DMS153 (cell line): ENCODE data around the gene DZIP1.
A peak's percentile ranks its signal among the peaks of the same experiment; 100 is the strongest.
"Not testable (repeated sequence)": the region's sequence is repeated elsewhere in the genome, so short reads cannot be mapped to it uniquely, and the experiment has no call there.

Source experiments
- DNase-seq: peaks from one replicate; lab custom pipeline; 2025; lab: John Stamatoyannopoulos, UW

The DZIP1 gene, protein sequence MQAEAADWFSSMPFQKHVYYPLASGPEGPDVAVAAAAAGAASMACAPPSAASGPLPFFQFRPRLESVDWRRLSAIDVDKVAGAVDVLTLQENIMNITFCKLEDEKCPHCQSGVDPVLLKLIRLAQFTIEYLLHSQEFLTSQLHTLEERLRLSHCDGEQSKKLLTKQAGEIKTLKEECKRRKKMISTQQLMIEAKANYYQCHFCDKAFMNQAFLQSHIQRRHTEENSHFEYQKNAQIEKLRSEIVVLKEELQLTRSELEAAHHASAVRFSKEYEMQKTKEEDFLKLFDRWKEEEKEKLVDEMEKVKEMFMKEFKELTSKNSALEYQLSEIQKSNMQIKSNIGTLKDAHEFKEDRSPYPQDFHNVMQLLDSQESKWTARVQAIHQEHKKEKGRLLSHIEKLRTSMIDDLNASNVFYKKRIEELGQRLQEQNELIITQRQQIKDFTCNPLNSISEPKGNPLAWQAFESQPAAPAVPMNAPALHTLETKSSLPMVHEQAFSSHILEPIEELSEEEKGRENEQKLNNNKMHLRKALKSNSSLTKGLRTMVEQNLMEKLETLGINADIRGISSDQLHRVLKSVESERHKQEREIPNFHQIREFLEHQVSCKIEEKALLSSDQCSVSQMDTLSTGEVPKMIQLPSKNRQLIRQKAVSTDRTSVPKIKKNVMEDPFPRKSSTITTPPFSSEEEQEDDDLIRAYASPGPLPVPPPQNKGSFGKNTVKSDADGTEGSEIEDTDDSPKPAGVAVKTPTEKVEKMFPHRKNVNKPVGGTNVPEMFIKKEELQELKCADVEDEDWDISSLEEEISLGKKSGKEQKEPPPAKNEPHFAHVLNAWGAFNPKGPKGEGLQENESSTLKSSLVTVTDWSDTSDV

DNA sequence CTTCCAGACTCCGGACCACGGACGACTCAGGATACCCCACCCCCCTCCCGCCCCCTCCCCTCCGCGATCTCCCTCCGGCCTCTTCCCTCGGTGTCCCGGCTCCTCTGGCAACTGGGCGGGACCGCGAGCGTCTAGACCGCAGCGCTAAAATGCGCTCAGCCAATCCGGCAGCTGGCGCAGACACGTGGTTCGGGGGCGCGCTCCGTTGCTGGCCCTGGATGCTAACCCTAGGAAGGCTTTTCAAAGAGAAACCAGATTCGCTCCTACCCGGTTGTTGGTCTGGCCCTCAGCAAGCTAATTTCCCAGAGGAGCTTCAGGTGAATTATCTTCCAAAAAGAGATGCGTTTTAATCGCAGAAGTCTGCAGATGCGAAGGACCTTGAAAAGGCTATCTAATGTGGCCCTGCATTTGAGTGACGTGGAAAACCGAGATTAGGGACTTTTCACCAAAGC, at the start of gene DZIP1:
TSS of gene DZIP1 (minus strand) at position 106 of the 452 bp plus-strand sequence. CDS start 2,677 bp downstream, outside the sequence.
- DNase-seq = peak; percentile 44

DNA sequence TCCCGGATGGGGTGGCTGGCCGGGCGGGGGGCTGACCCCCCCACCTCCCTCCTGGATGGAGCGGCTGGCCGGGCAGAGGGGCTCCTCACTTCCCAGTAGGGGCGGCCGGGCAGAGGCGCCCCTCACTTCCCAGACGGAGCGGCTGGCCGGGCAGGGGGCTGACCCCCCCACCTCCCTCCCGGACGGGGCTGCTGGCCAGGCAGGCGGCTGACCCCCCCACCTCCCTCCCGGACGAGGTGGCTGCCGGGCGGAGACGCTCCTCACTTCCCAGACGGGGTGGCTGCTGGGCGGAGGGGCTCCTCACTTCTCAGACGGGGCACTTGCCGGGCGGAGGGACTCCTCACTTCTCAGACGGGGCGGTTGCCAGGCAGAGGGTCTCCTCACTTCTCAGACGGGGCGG, 46.5 kb upstream of the DZIP1 start:
- not testable (repeated sequence) for DNase-seq

DNA sequence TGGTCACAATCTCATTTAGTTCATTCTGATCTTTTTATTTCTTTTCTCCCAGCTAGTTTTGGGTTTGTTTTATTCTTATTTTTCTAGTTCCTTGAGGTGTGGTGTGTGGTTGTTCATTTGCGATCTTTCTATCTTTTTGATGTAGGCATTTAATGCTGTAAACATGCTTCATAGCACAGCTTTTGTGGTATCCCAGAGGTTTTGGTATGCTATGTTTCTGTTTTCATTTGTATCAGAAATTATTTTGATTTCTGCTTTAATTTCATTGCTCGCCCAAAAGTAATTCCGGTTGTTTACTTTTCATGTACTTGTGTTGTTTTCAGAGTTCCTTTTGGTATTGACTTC, 45.0 kb upstream of the DZIP1 start:
- DNase-seq = no peak

DNA sequence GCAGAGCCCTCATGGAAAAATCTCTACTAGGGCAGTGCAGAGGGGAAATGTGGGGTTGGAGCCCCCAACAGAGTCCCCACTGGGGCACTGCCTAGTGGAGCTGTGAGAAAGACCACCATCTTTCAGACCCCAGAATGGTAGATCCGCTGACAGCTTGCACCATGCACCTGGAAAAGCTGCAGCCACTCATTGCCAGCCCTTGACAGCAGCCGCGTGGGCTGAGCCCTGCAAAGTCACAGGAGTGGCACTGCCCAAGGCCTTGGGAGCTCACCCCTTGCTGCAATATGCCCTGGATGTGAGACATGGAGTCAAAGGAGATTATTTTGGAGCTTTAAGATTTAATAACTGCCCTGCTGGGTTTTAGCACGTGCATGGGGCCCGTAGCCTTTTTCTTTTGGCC, 40.5 kb upstream of the DZIP1 start:
- DNase-seq = not testable (repeated sequence)

DNA sequence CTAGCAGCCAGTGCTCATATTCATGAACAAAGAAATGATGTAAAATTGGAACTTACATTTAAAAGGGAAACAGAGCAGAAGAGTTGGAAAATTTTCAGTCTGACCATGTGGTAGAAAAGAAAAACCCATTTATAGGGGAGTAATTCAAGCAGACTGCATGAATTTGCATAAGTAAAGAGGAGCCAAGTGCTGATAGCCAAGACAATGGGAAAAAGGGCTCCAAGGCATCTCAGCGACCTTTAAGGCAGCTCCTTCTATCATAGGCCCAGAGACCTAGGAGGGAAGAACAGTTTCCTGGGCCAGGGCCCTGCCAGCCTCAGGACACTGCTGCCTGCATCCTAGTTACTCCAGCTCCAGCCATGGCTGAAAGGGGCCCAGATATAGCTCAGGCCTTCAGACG, 39.9 kb upstream of the DZIP1 start:
- no peak for DNase-seq

DNA sequence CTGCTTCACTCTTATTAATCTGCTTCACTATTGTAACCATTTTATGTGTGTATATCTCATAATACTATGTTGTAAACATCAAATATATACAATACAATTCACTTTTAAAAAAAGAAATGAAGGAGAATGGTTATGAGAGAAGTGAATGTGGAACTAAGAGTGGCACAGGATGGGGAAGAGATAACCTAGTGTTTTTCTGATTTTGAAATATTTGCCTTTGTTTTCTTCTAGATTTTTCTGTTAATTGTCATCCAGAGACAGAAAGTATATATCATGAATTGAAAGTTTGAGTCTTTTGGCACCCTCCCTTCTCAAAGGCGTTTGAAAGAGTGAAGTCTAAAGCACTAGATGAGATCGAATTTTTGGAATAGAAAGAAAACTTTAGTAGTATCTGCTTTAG, 35.2 kb upstream of the DZIP1 start:
- no peak for DNase-seq

DNA sequence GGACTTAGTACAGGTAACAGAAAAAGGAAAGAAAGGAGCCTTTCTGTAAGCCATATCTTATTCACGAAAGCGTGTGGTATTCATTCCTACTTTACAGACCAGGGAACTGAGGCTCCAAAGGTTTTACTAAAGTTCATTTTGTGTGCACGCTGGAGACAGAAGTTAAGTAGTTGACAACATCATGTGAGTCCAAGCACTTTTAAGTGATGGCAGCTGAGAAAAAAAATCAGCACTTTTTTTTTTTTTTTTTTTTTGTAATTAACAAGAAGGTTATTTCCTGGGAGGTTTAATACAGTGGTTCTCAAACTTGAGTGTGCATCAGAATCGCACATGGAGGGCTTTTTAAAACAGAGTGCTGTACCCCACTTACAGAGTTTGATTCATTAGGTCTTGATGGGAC, 34.5 kb upstream of the DZIP1 start:
- no peak for DNase-seq

DNA sequence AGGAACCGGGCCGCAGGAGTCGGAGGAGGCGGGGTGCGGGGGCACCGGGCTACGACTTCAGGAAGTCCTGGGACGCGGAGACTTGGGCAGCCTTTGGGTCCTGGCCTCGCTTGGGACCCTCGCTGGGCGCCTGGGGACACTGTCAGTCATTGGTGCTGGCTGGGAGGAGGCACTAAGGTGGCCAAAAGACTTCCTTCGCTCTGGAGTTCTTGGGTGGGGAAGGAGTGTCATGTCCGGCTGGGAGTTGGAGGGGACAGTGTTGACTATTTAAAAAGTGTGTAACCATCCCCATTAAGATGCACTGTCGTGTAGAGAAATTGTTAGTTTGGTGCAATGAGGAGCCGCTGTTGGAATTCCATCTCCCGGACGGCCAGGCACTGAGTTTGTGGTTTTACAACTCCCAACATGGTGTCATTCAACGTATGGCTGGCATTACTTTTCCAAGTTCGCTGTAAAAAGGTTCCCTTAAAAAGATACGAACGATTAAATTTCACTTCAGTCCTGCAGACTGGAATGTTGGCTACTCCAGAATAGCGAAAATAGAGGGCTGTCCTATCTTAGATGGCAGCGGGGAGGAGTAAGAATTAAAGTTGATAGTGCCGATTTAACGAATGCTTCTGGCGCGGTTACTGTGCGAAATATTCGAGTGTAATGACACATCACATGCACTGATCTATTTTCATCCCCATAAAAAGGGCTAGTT, 33.2 kb upstream of the DZIP1 start:
- no peak for DNase-seq

DNA sequence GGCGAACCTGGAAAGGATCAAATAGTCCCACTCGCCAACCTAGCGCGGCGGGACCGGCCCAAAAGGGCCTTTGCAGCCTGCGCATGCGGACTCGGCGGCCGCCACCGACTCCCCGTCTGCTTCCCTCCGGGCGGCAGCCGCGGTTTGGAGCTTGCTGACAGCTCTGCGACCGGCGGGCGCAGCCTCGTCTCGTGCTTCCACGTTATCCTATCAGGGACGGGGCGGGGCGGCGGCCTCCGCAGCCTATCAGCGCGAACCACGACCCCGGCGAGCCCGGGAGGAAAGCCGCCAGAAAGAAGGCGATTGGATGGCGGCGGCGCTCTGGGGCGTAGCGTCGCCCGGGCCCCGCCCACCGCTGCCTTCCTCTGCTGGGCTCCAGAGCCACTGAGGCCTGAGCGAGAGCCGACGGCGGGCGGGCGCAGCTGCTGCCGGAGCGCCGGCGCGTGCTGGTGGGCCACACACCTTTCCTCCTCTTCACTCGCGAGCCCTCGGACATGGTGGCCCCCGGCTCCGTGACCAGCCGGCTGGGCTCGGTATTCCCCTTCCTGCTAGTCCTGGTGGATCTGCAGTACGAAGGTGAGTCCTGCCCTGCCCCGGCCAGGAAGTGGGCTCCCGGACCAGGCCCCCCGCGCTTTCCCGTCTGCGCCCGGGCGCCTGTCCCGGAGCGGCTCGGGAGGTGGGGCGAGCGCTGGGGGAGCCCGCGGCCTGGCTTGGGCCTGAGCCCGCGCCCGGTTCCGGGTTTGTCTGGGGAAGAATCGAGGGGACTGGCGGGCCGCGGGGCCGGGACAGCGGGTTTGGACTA, 32.5 kb upstream of the DZIP1 start, which contains the start of gene DNAJC3:
TSS of gene DNAJC3 (plus strand) at position 378 of the 802 bp plus-strand sequence. CDS start at position 495, 117 bp downstream.
- peak; percentile 96 for DNase-seq

DNA sequence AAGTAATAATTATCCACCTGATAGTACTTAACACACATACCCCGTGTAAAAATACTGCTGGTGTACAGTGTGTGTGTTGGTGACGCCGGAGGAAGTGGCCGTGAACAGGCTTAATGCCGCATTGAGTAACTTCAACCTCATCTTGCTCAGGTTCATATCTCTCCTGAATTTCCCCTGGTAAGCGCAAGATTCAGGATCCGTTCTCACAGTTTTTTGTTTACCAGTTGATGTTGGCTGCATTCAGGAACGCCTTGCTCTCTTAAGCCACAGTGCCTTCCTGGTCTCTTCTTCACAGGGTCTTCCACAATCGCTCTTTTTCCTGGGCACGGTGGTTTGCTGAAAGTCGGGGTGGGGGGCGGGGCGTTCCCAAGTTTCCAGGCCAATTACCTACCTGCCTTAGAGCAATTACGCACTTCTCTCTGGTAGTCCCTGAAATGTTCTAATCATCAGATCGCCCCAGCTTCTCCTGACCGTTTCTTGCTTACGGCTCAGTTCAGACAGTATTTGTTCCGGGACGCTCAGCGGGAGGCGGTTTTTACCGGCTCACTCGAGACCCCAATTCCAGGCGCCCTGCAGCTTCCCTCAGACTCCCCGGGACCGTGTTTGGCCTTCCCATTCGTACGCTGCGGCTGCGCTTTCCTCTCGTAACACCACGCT, 31.7 kb upstream of the DZIP1 start:
- DNase-seq = no peak

DNA sequence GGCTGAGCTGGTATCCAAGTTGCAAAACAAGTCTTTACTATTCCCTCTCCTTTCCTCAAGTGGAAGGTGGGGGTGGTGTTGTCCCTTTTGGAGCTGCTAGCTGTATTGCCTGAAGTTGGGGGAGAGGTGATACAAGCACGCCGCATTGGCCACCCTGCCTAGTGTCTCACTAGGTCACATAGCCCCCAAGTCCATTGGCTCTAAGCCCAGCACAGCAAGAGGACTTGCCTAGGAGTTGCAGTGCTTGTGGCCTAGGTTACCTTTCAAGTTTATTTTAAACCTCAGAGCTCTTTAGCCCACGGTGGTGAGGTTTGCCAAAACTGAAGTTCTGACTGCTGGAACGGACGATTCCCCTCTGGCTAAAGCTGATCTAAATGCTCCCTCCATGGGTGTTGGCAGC, 27.1 kb upstream of the DZIP1 start:
- DNase-seq = no peak

DNA sequence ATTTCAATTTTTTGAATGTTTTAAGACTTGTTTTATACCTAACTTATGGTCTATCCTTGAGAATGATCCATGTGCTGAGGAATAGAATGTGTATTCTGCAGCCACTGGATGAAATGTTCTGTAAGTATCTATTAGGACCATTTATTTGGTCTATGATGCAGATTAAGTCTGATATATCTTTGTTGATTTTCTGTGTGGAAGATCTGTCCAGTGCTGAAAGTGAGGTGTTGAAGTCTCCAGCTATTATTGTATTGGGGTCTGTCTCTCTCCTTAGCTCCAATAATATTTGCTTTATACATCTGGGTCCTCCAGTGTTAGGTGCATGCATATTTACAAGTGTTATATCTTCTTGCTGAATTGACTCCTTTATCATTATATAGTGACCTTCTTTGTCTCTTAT, 22.7 kb upstream of the DZIP1 start:
- DNase-seq = not testable (repeated sequence)

DNA sequence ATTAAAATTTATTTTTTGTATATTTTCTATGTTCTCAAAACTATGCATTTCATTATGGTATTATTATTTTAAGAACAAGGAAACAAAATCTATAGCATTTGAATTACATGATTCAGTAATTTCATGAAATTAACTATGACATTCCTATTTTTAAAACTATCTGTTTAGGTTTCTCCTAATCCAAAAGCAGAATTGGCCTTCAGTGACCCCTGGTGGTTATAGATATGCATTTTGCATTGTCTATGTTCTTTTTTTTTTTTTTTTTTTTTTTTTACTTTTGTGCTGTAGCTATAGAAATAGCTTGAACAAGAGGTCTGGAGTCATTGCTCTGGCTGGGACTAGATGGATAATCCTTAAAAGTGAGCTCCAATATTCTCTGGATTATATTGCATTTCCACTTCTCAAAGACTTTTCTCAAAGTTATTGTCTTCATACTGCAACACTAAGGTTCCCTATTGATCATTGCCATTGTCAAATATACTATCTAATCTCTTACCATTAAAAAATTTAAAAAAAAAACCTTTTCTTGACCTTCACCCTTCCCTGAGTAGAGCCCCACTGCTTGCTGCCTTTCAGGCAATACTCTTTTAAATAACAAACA, 16.6 kb upstream of the DZIP1 start:
- peak; percentile 15 for DNase-seq

DNA sequence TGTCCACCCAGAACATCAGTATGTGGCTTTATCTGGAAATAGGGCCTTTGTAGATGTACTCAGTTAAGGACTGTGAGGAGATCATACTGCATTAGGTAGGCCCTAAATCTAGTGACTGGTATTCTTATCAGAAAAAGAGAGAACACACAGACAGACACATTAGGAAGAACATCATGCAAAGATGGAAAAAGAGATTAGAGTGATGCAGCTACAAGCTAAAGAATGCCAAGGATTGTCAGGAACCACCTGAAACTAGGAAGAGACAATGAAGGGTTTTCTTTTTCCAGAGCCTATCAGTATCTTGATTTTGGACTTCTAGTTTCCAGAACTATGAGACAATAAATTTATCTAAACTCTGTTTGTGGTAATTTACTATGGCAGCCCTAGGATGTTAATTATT, 15.0 kb upstream of the DZIP1 start:
- DNase-seq = no peak

DNA sequence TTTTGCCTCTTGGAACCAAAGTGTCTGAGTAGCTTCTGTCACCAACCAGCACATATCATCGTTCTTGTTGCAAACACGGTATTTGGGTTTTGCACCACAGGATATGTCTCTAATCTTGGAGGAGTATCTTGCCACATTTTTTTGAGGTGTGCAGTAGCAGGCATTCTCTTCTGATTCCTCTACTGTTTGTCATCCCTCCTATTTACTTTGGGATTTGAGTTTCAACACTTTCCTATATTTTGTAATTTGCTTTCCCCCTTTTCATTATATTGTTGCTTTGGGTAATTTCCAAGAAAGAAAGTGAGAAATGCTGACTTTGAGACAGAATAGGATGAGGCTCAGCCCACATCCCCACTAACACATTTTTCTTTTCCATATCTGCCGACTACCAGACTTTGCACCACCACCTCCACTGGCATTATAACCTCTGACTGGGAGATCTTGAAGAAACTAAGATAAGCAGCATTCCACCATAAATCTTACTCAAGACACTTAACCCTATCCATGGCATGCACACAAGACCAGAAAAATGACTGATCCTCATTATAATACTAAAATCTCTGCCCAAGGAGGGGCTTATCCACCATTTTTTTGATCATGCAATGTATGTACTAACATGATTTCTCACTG, 12.0 kb upstream of the DZIP1 start:
- no peak for DNase-seq

DNA sequence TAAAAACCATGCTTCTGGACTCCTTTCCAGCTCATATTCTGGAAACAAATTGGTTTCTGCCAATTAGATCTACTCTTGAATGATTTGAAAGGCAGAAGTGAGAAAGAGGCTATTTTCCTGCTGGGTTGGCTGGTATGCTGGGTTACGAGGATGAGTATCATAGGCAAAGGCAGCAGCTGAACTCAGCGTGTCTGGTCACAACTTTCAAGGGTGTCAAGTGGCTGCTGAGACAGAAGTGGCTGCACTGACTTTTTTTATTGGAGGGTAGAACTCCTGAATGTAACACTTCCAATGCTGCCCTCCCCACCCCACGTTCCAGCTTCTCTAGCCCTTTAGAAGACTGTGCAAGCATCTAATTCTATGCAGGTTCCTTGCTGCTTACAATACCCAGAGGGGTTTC, 8.3 kb upstream of the DZIP1 start:
- DNase-seq = no peak

DNA sequence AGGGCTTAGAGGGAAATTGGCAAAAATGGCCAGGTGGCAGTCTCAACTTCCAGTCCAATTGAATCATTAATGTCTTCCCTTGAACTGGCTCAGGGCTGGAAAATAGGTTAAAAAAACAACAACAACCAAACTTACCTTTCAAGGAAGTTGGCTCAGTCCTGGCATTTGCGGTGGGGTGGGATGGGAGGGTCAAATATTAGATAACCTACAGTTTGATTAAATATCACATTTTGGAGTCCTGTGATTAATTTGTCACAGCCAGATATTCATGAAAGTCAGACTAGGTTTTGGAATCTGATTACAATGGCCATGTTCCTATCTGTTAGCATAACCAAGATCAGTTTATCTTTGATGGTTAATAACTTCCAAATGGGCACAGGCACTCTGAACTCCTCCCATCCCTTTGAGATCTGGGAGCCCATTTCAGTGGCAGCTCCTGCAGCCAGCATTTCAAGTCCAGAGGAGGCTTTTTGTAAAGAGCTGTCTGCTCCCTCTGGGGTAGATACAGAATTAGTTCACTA, 7.8 kb upstream of the DZIP1 start:
- DNase-seq = no peak

DNA sequence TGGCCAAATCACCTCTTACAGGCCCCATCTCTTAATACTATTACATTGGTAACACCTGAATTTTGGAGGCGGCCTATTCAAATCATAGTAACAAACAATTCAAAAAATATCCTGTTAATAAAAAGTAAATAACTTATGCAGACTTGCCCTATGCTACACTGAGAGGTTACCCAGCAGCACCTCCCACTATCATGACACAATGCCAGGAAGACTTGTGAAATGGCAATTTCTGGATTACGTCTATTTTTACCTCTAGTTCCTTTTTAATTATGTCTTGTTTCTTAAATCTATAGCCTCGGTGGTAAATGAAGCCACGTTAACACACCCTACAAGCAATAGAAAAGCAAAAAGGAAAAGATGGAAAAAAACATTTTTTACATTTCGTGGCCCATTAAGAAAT, 6.2 kb upstream of the DZIP1 start:
- no peak for DNase-seq

DNA sequence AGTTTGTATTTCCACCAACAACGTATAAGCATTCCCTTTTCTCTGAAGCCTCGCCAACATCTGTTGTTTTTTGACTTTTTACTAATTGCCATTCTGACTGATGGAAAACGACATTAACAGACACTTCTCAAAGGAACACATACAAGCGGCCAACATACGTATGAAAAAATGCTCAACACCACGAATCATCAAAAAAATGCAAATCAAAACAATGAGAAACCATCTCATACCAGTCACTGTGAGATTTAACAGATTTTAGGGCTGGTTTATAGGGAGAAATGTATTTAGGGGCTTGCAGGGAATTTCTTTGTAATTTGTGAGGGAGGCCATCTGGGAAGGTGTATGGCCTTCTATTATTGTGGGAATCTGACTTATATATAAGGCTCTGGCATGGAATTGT, 2.8 kb upstream of the DZIP1 start:
- DNase-seq = no peak
